Measurements from ENCODE around the gene RBMS2.

RBMS2 gene

GRCh38 chr12:56521590-56522371 lies at the start of gene RBMS2:
TSS of gene RBMS2 (plus strand) at chr12:56521820. CDS start at chr12:56522024, 204 bp downstream.
- peak; percentile 80 for DNase-seq
- no peak for TF ChIP-seq CTCF (IDR thresholded peaks at IDR 0.05; ENCODE audit: low read depth, low read length)

GRCh38 chr12:56474389-56474788 lies 47.2 kb upstream of the RBMS2 start:
- DNase-seq = no peak
- no peak for TF ChIP-seq CTCF (IDR thresholded peaks at IDR 0.05; ENCODE audit: low read depth, low read length)
- Histone ChIP-seq H3K27me3 (ENCODE audit: insufficient read depth, low read depth, severe bottlenecking) (no peaks in the 10 kb centered on the region), H3K36me3 (peaks cover 40% of the 10 kb centered on the region), H3K4me3 (ENCODE audit: low read depth, low read length) (no peak overlapping the region), H3K27ac (no peak overlapping the region), H3K9me3 (ENCODE audit: severe bottlenecking) (no peaks in the 10 kb centered on the region)

More at GRCh38 chr12:56521590-56522371, at the start of gene RBMS2:
- Histone ChIP-seq H3K4me3 (ENCODE audit: low read depth, low read length) (peak within 1 kb of the TSS; percentile 55), H3K27ac (peak within 1 kb of the TSS; percentile 40; the same call in 1 of the 2 replicates), H3K9me3 (ENCODE audit: severe bottlenecking) (no peaks in the 10 kb centered on the region), H3K36me3 (no peaks in the 10 kb centered on the region), H3K27me3 (ENCODE audit: insufficient read depth, low read depth, severe bottlenecking) (no peaks in the 10 kb centered on the region)

- DNase-seq = no peak
- no peaks in the 10 kb centered on the region for H3K9me3 ChIP-seq (ENCODE audit: severe bottlenecking)
- no peaks in the 10 kb centered on the region for H3K27me3 ChIP-seq (ENCODE audit: insufficient read depth, low read depth, severe bottlenecking)
- peaks cover 23% of the 10 kb centered on the region for H3K36me3 ChIP-seq
- no peak overlapping the region for H3K27ac ChIP-seq
- no peak for TF ChIP-seq CTCF (IDR thresholded peaks at IDR 0.05; ENCODE audit: low read depth, low read length)
- no peak overlapping the region for H3K4me3 ChIP-seq (ENCODE audit: low read depth, low read length)
Observed at GRCh38 chr12:56476143-56476542, 45.5 kb upstream of the RBMS2 start.

- Histone ChIP-seq H3K27me3 (ENCODE audit: insufficient read depth, low read depth, severe bottlenecking) (no peaks in the 10 kb centered on the region), H3K27ac (no peak overlapping the region), H3K9me3 (ENCODE audit: severe bottlenecking) (no peaks in the 10 kb centered on the region), H3K36me3 (peaks cover 19% of the 10 kb centered on the region), H3K4me3 (ENCODE audit: low read depth, low read length) (no peak overlapping the region)
- TF ChIP-seq CTCF (IDR thresholded peaks at IDR 0.05; ENCODE audit: low read depth, low read length) = no peak
- no peak for DNase-seq
Observed at GRCh38 chr12:56476972-56477432, 44.6 kb upstream of the RBMS2 start.

- Histone ChIP-seq H3K27me3 (ENCODE audit: insufficient read depth, low read depth, severe bottlenecking) (no peaks in the 10 kb centered on the region), H3K36me3 (peaks cover 13% of the 10 kb centered on the region), H3K27ac (no peak overlapping the region), H3K4me3 (ENCODE audit: low read depth, low read length) (no peak overlapping the region), H3K9me3 (ENCODE audit: severe bottlenecking) (no peaks in the 10 kb centered on the region)
- no peak for DNase-seq
- TF ChIP-seq CTCF (IDR thresholded peaks at IDR 0.05; ENCODE audit: low read depth, low read length) = no peak
Observed at GRCh38 chr12:56477521-56478225, 43.9 kb upstream of the RBMS2 start.

Data from WERI-Rb-1 (cell line).